HEK293 (cell line): ENCODE data around the gene SMC6.

Source experiments
- CTCF ChIA-PET: fragments of 350-600 bp; formaldehyde crosslinking; extraction: SDS; loops from one replicate; lab custom pipeline; 2021; ENCODE audit warnings: antibody characterized with exemption; lab: Yijun Ruan, JAX
- POLR2A ChIA-PET: fragments of 300-600 bp; formaldehyde crosslinking; extraction: SDS; loops from one replicate; lab custom pipeline; 2020; ENCODE audit warnings: antibody characterized with exemption, inconsistent platforms; lab: Yijun Ruan, JAX
- H3K27ac ChIP-seq: fragments of 200-500 bp; sonication (Bioruptor generic); 2 replicates; pipeline ENCODE4 v1.5.1; 2014; ENCODE audit warnings: low read depth, low read length, control low read depth, inconsistent platforms; ENCODE audit errors: extremely low read depth
- H3K36me3 ChIP-seq, 2 experiments: fragments of 200-500 bp in 1 of 2; sonication (Bioruptor generic) in 1 of 2; 1 replicate in 1 of 2; 2 replicates in 1 of 2; pipeline ENCODE4 v1.5.1; 2014 to 2017; ENCODE audit warnings: inconsistent platforms in 2 of 2, low read length in 2 of 2; ENCODE audit not compliant: control insufficient read depth in 2 of 2, insufficient read depth in 1 of 2
- H3K4me1 ChIP-seq: fragments of 200-500 bp; sonication (Bioruptor generic); 2 replicates; pipeline ENCODE4 v1.5.1; 2014; ENCODE audit warnings: mild to moderate bottlenecking, low read length, inconsistent platforms; ENCODE audit not compliant: control insufficient read depth, insufficient read depth
- H3K4me3 ChIP-seq: 2 replicates; pipeline ENCODE4 v1.5.1; 2011; ENCODE audit warnings: low read depth, mild to moderate bottlenecking, control low read depth, low read length, moderate library complexity
- H3K9me3 ChIP-seq: fragments of 200-500 bp; sonication (Bioruptor generic); 2 replicates; pipeline ENCODE4 v1.5.1; 2014; ENCODE audit warnings: low read depth, low read length, inconsistent platforms; ENCODE audit not compliant: control insufficient read depth, insufficient read depth
- ELK4 ChIP-seq: IDR thresholded peaks from 2 replicates; pipeline ENCODE4 v1.6.1; 2011; ENCODE audit warnings: mild to moderate bottlenecking, low read depth, low read length, borderline replicate concordance
- HOXC10 ChIP-seq: sonication (generic); formaldehyde crosslinking; IDR thresholded peaks from 2 replicates; pipeline ENCODE4 v1.8.1; 2023; ENCODE audit warnings: mild to moderate bottlenecking, missing genetic modification reagents
- OVOL3 ChIP-seq: fragments of 450-650 bp; formaldehyde crosslinking; IDR thresholded peaks from 2 replicates; pipeline ENCODE4 v1.5.1; 2016; ENCODE audit warnings: missing biosample characterization, missing genetic modification characterization
- REPIN1 ChIP-seq: fragments of 450-650 bp; formaldehyde crosslinking; IDR thresholded peaks from 2 replicates; pipeline ENCODE4 v1.5.1; 2017; ENCODE audit warnings: missing biosample characterization, missing genetic modification characterization, low read depth
- SP7 ChIP-seq: fragments of 450-650 bp; formaldehyde crosslinking; IDR thresholded peaks from 2 replicates; pipeline ENCODE4 v1.5.1; 2016; ENCODE audit warnings: missing biosample characterization, missing genetic modification characterization
- WT1 ChIP-seq: fragments of 450-650 bp; formaldehyde crosslinking; IDR thresholded peaks from 2 replicates; pipeline ENCODE4 v1.5.1; 2016; ENCODE audit warnings: missing biosample characterization, missing genetic modification characterization
- ZBTB20 ChIP-seq: fragments of 450-650 bp; formaldehyde crosslinking; IDR thresholded peaks from 2 replicates; pipeline ENCODE4 v1.5.1; 2016; ENCODE audit warnings: missing biosample characterization, missing genetic modification characterization
- ZFP37 ChIP-seq: fragments of 450-650 bp; formaldehyde crosslinking; IDR thresholded peaks from 2 replicates; pipeline ENCODE4 v1.5.1; 2016; ENCODE audit warnings: missing biosample characterization, missing genetic modification characterization
- ZNF133 ChIP-seq: fragments of 450-650 bp; formaldehyde crosslinking; IDR thresholded peaks from 2 replicates; pipeline ENCODE4 v1.5.1; 2016; ENCODE audit warnings: missing biosample characterization, missing genetic modification characterization
- ZNF157 ChIP-seq: fragments of 450-650 bp; formaldehyde crosslinking; IDR thresholded peaks from 2 replicates; pipeline ENCODE4 v1.5.1; 2016; ENCODE audit warnings: missing biosample characterization, missing genetic modification characterization
- ZNF175 ChIP-seq: fragments of 450-650 bp; formaldehyde crosslinking; IDR thresholded peaks from 2 replicates; pipeline ENCODE4 v1.5.1; 2016; ENCODE audit warnings: missing biosample characterization, missing genetic modification characterization
- ZNF2 ChIP-seq: fragments of 450-650 bp; formaldehyde crosslinking; IDR thresholded peaks from 2 replicates; pipeline ENCODE4 v1.5.1; 2016; ENCODE audit warnings: missing biosample characterization, missing genetic modification characterization
- ZNF274 ChIP-seq, 2 experiments: fragments of 200-500 bp in 1 of 2; fragments of 450-650 bp in 1 of 2; sonication (Bioruptor generic) in 1 of 2; formaldehyde crosslinking in 1 of 2; IDR thresholded peaks; 2 replicates each; pipeline versions ENCODE4 v1.5.1 to v1.6.1; 2014 to 2016; ENCODE audit warnings: borderline replicate concordance in 1 of 2, inconsistent platforms in 1 of 2, low read length in 1 of 2, missing biosample characterization in 1 of 2, missing genetic modification characterization in 1 of 2
- ZNF37A ChIP-seq: fragments of 450-650 bp; IDR thresholded peaks from 2 replicates; pipeline ENCODE4 v1.5.1; 2018; ENCODE audit warnings: missing biosample characterization, missing genetic modification characterization
- ZNF391 ChIP-seq: fragments of 450-650 bp; formaldehyde crosslinking; IDR thresholded peaks from 2 replicates; pipeline ENCODE4 v1.5.1; 2016; ENCODE audit warnings: low read depth, missing biosample characterization, missing genetic modification characterization, borderline replicate concordance
- ZNF394 ChIP-seq: fragments of 450-650 bp; formaldehyde crosslinking; IDR thresholded peaks from 2 replicates; pipeline ENCODE4 v1.5.1; 2016; ENCODE audit warnings: missing biosample characterization, missing genetic modification characterization, mild to moderate bottlenecking, moderate library complexity, borderline replicate concordance
- ZNF530 ChIP-seq: fragments of 450-650 bp; formaldehyde crosslinking; IDR thresholded peaks from 2 replicates; pipeline ENCODE4 v1.5.1; 2016; ENCODE audit warnings: low read depth, missing biosample characterization, missing genetic modification characterization
- ZNF555 ChIP-seq: fragments of 450-650 bp; formaldehyde crosslinking; conservative IDR thresholded peaks from 2 replicates; pipeline ENCODE4 v1.5.1; 2017; ENCODE audit warnings: missing biosample characterization, mild to moderate bottlenecking, missing genetic modification characterization, inconsistent platforms
- ZNF571 ChIP-seq: fragments of 450-650 bp; formaldehyde crosslinking; IDR thresholded peaks from 2 replicates; pipeline ENCODE4 v1.5.0; 2017; ENCODE audit warnings: missing biosample characterization, missing genetic modification characterization
- ZNF623 ChIP-seq: fragments of 450-650 bp; formaldehyde crosslinking; IDR thresholded peaks from 2 replicates; pipeline ENCODE4 v1.5.1; 2016; ENCODE audit warnings: missing biosample characterization, missing genetic modification characterization
- ZNF654 ChIP-seq: fragments of 450-650 bp; formaldehyde crosslinking; IDR thresholded peaks from 2 replicates; pipeline ENCODE4 v1.5.1; 2016; ENCODE audit warnings: low read depth, missing biosample characterization, missing genetic modification characterization
- ZNF670 ChIP-seq: fragments of 450-650 bp; formaldehyde crosslinking; IDR thresholded peaks from 2 replicates; pipeline ENCODE4 v1.5.1; 2016; ENCODE audit warnings: missing biosample characterization, missing genetic modification characterization, low read depth
- ZNF707 ChIP-seq: fragments of 450-650 bp; formaldehyde crosslinking; IDR thresholded peaks from 2 replicates; pipeline ENCODE4 v1.5.1; 2016; ENCODE audit warnings: missing biosample characterization, missing genetic modification characterization
- ZNF830 ChIP-seq: fragments of 450-650 bp; IDR thresholded peaks from 2 replicates; pipeline ENCODE4 v1.5.0; 2018; ENCODE audit warnings: missing biosample characterization, missing genetic modification characterization, low read depth, mild to moderate bottlenecking, moderate library complexity
- ZXDB ChIP-seq: fragments of 450-650 bp; formaldehyde crosslinking; IDR thresholded peaks from 2 replicates; pipeline ENCODE4 v1.5.1; 2016; ENCODE audit warnings: missing biosample characterization, missing genetic modification characterization
- TF ChIP-seq, protein P1 (sequence below): fragments of 450-650 bp; formaldehyde crosslinking; IDR thresholded peaks from 2 replicates; pipeline ENCODE4 v1.5.1; 2016; ENCODE audit warnings: missing biosample characterization, missing genetic modification characterization, low read depth
- TF ChIP-seq, protein P2 (sequence below): fragments of 450-650 bp; formaldehyde crosslinking; IDR thresholded peaks from 2 replicates; pipeline ENCODE4 v1.5.1; 2016; ENCODE audit warnings: missing biosample characterization, missing genetic modification characterization

SMC6 gene

DNA sequence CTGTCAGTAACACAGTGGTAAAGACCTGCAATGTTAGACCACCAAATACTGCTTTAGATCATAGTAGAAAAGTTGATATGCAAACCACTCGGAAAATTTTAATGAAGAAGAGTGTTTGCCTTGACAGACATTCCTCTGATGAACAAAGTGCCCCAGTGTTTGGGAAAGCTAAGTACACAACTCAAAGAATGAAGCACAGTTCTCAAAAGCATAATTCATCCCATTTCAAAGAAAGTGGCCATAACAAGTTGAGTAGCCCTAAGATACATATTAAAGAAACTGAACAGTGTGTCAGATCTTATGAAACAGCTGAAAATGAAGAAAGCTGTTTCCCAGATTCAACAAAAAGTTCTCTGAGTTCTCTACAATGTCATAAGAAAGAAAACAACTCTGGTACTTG is 27.9 kb upstream of the SMC6 start:
- TF ChIP-seq ELK4 (no peak), ZNF175 (tag by site-specific recombination) (no peak), ZNF830 (tag by site-specific recombination) (no peak), ZNF394 (no peak), ZBTB20 (no peak)
- H3K27ac ChIP-seq, result no peak overlapping the region
- H3K9me3 ChIP-seq, result no peaks in the 10 kb centered on the region
- no peaks in the 10 kb centered on the region for H3K4me1 ChIP-seq
- H3K4me3 ChIP-seq, result no peak overlapping the region
- ChIA-PET CTCF (no interaction called here), POLR2A (no interaction called here)
- H3K36me3 ChIP-seq, result peaks cover 44 to 57% of the 10 kb centered on the region in 2 experiments

- ChIA-PET CTCF (no interaction called here), POLR2A (interaction anchor here (1.2 kb wide), 1 partner anchor 27 kb away, joined by 4 read pairs; the partner anchor contains the start of genes GEN1 and SMC6)
- H3K27ac ChIP-seq, result no peak overlapping the region
- no peak overlapping the region for H3K4me3 ChIP-seq
- peaks cover 52 to 64% of the 10 kb centered on the region in 2 experiments for H3K36me3 ChIP-seq
- no peaks in the 10 kb centered on the region for H3K9me3 ChIP-seq
- no peak for TF ChIP-seq ZNF707 (tag by site-specific recombination)
- no peak for TF ChIP-seq REPIN1 (tag by site-specific recombination)
- no peak for TF ChIP-seq ZNF2 (tag by site-specific recombination)
- TF ChIP-seq ZNF571 (tag by site-specific recombination), result no peak
- TF ChIP-seq OVOL3 (tag by site-specific recombination), result no peak
- no peak for TF ChIP-seq ZNF555 (tag by site-specific recombination)
- TF ChIP-seq WT1 (tag by site-specific recombination), result no peak
- TF ChIP-seq, protein P1, sequence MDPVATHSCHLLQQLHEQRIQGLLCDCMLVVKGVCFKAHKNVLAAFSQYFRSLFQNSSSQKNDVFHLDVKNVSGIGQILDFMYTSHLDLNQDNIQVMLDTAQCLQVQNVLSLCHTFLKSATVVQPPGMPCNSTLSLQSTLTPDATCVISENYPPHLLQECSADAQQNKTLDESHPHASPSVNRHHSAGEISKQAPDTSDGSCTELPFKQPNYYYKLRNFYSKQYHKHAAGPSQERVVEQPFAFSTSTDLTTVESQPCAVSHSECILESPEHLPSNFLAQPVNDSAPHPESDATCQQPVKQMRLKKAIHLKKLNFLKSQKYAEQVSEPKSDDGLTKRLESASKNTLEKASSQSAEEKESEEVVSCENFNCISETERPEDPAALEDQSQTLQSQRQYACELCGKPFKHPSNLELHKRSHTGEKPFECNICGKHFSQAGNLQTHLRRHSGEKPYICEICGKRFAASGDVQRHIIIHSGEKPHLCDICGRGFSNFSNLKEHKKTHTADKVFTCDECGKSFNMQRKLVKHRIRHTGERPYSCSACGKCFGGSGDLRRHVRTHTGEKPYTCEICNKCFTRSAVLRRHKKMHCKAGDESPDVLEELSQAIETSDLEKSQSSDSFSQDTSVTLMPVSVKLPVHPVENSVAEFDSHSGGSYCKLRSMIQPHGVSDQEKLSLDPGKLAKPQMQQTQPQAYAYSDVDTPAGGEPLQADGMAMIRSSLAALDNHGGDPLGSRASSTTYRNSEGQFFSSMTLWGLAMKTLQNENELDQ (tag by site-specific recombination), result no peak
- TF ChIP-seq ZNF157 (tag by site-specific recombination), result no peak
- TF ChIP-seq ZNF654 (tag by site-specific recombination), result no peak
- no peak for TF ChIP-seq ZXDB (tag by site-specific recombination)
- TF ChIP-seq ZNF530 (tag by site-specific recombination), result no peak
- TF ChIP-seq, all 188 proteins: peak for 0
- no peaks in the 10 kb centered on the region for H3K4me1 ChIP-seq
These were observed 26.9 kb upstream of the SMC6 start for GRCh38 chr2:17780546-17780945.

DNA sequence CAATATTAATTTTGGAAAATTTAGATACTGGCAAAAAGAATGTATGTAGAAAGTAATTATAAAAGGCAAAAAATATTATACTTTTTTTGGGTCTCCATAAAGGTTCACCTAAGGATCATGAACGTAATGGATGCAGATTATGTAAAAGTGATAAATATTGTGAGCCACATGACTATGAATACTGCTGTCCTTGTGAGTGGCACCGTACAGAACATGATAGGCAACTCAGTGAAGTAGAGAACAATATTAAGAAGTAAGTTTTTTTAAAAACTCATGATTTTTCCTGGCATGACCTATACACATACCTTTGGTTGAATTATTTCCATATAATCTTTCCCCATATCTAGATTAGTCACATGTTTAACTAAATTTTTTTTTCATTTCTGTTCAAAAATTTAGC is 18.9 kb upstream of the SMC6 start:
- Histone ChIP-seq H3K27ac (no peak overlapping the region), H3K4me3 (no peak overlapping the region), H3K4me1 (no peaks in the 10 kb centered on the region), H3K36me3 (peaks cover 60 to 83% of the 10 kb centered on the region in 2 experiments), H3K9me3 (no peaks in the 10 kb centered on the region)
- ChIA-PET CTCF (interaction anchor here (0.7 to 1.7 kb wide), 3 partner anchors 33 to 59 kb away, joined by 3 to 7 read pairs (median 5); no protein-coding TSS in a partner anchor), POLR2A (interaction anchor here (1.9 kb wide), 1 partner anchor 18 kb away, joined by 7 read pairs; the partner anchor contains the start of genes GEN1 and SMC6)
- no peak for TF ChIP-seq ZFP37
- TF ChIP-seq ZNF391 (tag by site-specific recombination), result no peak
- TF ChIP-seq SP7 (tag by site-specific recombination), result no peak
- TF ChIP-seq ZNF37A, result no peak
- TF ChIP-seq, protein P2, sequence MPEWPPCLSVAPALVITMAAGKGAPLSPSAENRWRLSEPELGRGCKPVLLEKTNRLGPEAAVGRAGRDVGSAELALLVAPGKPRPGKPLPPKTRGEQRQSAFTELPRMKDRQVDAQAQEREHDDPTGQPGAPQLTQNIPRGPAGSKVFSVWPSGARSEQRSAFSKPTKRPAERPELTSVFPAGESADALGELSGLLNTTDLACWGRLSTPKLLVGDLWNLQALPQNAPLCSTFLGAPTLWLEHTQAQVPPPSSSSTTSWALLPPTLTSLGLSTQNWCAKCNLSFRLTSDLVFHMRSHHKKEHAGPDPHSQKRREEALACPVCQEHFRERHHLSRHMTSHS, result no peak
- no peak for TF ChIP-seq ZNF670 (tag by site-specific recombination)
- no peak for TF ChIP-seq ZNF623 (tag by site-specific recombination)
- TF ChIP-seq ZNF133, result no peak
- no peak for TF ChIP-seq HOXC10 (CRISPR knock-in tag)
- no peak for TF ChIP-seq ZNF274 (IDR thresholded peaks at IDR 0.05; ENCODE audit: low read length)
- no peak for TF ChIP-seq ZNF274 (tag by site-specific recombination; IDR thresholded peaks at IDR 0.05; ENCODE audit: borderline replicate concordance)
